K562 (cell line): ENCODE data around the gene OLFML2B. TPM values are rescaled to one million over a fixed set of nuclear protein-coding genes. Genes with fewer than 3 reads are reported as not detected.

ENCODE experiments used
- CC2D1A ChIP-seq: fragments of 450-650 bp; IDR thresholded peaks from 2 replicates; pipeline ENCODE4 v1.6.1; 2017; ENCODE audit warnings: mild to moderate bottlenecking
- CHCHD3 ChIP-seq: fragments of 250-450 bp; sonication (Bioruptor Pico); IDR thresholded peaks from 2 replicates; pipeline ENCODE4 v2.1.2; 2022; ENCODE audit warnings: mild to moderate bottlenecking
- CLOCK ChIP-seq: fragments of 250-450 bp; sonication (Bioruptor Pico); IDR thresholded peaks from 2 replicates; pipeline ENCODE4 v1.4.0; 2020; ENCODE audit warnings: mild to moderate bottlenecking, moderate library complexity, borderline replicate concordance
- CREBBP ChIP-seq: IDR thresholded peaks from one replicate; pipeline ENCODE4 v1.6.1; 2012; ENCODE audit warnings: low read depth, mild to moderate bottlenecking, control low read depth, inconsistent platforms, low read length
- HNRNPL ChIP-seq: fragments of 200-400 bp; formaldehyde crosslinking; IDR thresholded peaks from 2 replicates; pipeline ENCODE4 v1.6.1; 2017; ENCODE audit warnings: low read depth, mild to moderate bottlenecking, low read length
- MTA1 ChIP-seq: fragments of 450-650 bp; IDR thresholded peaks from 2 replicates; pipeline ENCODE4 v1.6.1; 2017; ENCODE audit warnings: borderline replicate concordance
- SNRNP70 ChIP-seq: fragments of 200-400 bp; formaldehyde crosslinking; optimal IDR thresholded peaks from 2 replicates; pipeline ENCODE3; 2017; ENCODE audit warnings: low read depth, low read length
- ZNF717 ChIP-seq: fragments of 250-450 bp; sonication (Bioruptor Pico); IDR thresholded peaks from 2 replicates; pipeline ENCODE4 v1.5.0; 2021
- polyA plus RNA-seq, 8 experiments: library from polyadenylated mRNA; depleted of rRNA in 4 of 8; stranded (reverse) in 5 of 8; unstranded in 3 of 8; fragments of >200 nt; fragmentation: Nextera tagmentation in 2 of 8; fragmentation: Illumina TruSeq in 1 of 8; extraction: Ambion mirVana in 2 of 8; extraction: Trizol in 1 of 8; gene quantifications; 2 replicates each; pipeline versions ENCODE4 v1.2.1 to v1.2.3, GENCODE V29; 2011 to 2014; ENCODE audit warnings: inconsistent platforms in 1 of 8, missing spikeins in 1 of 8
- total RNA-seq, 7 experiments: library from RNA; depleted of rRNA in 6 of 7; stranded (reverse); fragments of >200 nt in 6 of 7; fragmentation: Illumina TruSeq in 2 of 7; extraction: Trizol in 2 of 7; gene quantifications; 2 replicates each; pipeline versions ENCODE4 v1.2.1 to v1.2.3, GENCODE V29; 2011 to 2021; ENCODE audit warnings: low replicate concordance in 1 of 7
- TF ChIP-seq, protein P1 (sequence below): fragments of 200-600 bp; sonication (generic); IDR thresholded peaks from one replicate; pipeline ENCODE4 v1.6.1; 2012; ENCODE audit warnings: mild to moderate bottlenecking, low read depth, low read length, inconsistent platforms
- TF ChIP-seq, protein P2 (sequence below): fragments of 150-350 bp; IDR thresholded peaks from 2 replicates; pipeline ENCODE4 v1.6.1; 2014; ENCODE audit warnings: low read depth, mild to moderate bottlenecking, low read length, borderline replicate concordance

The OLFML2B gene
- total and polyA plus RNA-seq, 9 of the 15 experiments (the other 6 are each of a cell fraction or from before 2014, with no cell fraction given): not detected

GRCh38 chr1:162025541-162025940, 1.9 kb upstream of the OLFML2B start (continued):
- TF ChIP-seq, protein P1, sequence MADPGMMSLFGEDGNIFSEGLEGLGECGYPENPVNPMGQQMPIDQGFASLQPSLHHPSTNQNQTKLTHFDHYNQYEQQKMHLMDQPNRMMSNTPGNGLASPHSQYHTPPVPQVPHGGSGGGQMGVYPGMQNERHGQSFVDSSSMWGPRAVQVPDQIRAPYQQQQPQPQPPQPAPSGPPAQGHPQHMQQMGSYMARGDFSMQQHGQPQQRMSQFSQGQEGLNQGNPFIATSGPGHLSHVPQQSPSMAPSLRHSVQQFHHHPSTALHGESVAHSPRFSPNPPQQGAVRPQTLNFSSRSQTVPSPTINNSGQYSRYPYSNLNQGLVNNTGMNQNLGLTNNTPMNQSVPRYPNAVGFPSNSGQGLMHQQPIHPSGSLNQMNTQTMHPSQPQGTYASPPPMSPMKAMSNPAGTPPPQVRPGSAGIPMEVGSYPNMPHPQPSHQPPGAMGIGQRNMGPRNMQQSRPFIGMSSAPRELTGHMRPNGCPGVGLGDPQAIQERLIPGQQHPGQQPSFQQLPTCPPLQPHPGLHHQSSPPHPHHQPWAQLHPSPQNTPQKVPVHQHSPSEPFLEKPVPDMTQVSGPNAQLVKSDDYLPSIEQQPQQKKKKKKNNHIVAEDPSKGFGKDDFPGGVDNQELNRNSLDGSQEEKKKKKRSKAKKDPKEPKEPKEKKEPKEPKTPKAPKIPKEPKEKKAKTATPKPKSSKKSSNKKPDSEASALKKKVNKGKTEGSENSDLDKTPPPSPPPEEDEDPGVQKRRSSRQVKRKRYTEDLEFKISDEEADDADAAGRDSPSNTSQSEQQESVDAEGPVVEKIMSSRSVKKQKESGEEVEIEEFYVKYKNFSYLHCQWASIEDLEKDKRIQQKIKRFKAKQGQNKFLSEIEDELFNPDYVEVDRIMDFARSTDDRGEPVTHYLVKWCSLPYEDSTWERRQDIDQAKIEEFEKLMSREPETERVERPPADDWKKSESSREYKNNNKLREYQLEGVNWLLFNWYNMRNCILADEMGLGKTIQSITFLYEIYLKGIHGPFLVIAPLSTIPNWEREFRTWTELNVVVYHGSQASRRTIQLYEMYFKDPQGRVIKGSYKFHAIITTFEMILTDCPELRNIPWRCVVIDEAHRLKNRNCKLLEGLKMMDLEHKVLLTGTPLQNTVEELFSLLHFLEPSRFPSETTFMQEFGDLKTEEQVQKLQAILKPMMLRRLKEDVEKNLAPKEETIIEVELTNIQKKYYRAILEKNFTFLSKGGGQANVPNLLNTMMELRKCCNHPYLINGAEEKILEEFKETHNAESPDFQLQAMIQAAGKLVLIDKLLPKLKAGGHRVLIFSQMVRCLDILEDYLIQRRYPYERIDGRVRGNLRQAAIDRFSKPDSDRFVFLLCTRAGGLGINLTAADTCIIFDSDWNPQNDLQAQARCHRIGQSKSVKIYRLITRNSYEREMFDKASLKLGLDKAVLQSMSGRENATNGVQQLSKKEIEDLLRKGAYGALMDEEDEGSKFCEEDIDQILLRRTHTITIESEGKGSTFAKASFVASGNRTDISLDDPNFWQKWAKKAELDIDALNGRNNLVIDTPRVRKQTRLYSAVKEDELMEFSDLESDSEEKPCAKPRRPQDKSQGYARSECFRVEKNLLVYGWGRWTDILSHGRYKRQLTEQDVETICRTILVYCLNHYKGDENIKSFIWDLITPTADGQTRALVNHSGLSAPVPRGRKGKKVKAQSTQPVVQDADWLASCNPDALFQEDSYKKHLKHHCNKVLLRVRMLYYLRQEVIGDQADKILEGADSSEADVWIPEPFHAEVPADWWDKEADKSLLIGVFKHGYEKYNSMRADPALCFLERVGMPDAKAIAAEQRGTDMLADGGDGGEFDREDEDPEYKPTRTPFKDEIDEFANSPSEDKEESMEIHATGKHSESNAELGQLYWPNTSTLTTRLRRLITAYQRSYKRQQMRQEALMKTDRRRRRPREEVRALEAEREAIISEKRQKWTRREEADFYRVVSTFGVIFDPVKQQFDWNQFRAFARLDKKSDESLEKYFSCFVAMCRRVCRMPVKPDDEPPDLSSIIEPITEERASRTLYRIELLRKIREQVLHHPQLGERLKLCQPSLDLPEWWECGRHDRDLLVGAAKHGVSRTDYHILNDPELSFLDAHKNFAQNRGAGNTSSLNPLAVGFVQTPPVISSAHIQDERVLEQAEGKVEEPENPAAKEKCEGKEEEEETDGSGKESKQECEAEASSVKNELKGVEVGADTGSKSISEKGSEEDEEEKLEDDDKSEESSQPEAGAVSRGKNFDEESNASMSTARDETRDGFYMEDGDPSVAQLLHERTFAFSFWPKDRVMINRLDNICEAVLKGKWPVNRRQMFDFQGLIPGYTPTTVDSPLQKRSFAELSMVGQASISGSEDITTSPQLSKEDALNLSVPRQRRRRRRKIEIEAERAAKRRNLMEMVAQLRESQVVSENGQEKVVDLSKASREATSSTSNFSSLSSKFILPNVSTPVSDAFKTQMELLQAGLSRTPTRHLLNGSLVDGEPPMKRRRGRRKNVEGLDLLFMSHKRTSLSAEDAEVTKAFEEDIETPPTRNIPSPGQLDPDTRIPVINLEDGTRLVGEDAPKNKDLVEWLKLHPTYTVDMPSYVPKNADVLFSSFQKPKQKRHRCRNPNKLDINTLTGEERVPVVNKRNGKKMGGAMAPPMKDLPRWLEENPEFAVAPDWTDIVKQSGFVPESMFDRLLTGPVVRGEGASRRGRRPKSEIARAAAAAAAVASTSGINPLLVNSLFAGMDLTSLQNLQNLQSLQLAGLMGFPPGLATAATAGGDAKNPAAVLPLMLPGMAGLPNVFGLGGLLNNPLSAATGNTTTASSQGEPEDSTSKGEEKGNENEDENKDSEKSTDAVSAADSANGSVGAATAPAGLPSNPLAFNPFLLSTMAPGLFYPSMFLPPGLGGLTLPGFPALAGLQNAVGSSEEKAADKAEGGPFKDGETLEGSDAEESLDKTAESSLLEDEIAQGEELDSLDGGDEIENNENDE: no peak
- no peak for TF ChIP-seq CC2D1A
- no peak for TF ChIP-seq CREBBP
- TF ChIP-seq ZNF717 (CRISPR knock-in tag): no peak
- no peak for TF ChIP-seq MTA1
- TF ChIP-seq CLOCK: no peak
- no peak for TF ChIP-seq CHCHD3 (CRISPR knock-in tag)
- no peak for TF ChIP-seq HNRNPL
- TF ChIP-seq, protein P2, sequence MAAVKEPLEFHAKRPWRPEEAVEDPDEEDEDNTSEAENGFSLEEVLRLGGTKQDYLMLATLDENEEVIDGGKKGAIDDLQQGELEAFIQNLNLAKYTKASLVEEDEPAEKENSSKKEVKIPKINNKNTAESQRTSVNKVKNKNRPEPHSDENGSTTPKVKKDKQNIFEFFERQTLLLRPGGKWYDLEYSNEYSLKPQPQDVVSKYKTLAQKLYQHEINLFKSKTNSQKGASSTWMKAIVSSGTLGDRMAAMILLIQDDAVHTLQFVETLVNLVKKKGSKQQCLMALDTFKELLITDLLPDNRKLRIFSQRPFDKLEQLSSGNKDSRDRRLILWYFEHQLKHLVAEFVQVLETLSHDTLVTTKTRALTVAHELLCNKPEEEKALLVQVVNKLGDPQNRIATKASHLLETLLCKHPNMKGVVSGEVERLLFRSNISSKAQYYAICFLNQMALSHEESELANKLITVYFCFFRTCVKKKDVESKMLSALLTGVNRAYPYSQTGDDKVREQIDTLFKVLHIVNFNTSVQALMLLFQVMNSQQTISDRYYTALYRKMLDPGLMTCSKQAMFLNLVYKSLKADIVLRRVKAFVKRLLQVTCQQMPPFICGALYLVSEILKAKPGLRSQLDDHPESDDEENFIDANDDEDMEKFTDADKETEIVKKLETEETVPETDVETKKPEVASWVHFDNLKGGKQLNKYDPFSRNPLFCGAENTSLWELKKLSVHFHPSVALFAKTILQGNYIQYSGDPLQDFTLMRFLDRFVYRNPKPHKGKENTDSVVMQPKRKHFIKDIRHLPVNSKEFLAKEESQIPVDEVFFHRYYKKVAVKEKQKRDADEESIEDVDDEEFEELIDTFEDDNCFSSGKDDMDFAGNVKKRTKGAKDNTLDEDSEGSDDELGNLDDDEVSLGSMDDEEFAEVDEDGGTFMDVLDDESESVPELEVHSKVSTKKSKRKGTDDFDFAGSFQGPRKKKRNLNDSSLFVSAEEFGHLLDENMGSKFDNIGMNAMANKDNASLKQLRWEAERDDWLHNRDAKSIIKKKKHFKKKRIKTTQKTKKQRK: no peak
- TF ChIP-seq SNRNP70: no peak
